IMR-90 (cell line): ENCODE measurements around the gene MON1A. TPM values are rescaled to one million over a fixed set of nuclear protein-coding genes. Genes with fewer than 3 reads are reported as not detected.

Experiments
- ATAC-seq: fragments of 200-7000 bp; cut with Tn5 transposase; 2 replicates; pipeline ENCODE4 v1.9.1; 2020; ENCODE audit warnings: low read depth, mild to moderate bottlenecking, moderate library complexity
- BruUV-seq: library from RNA; stranded (reverse); fragments of 400-500 nt; replicated peaks from 2 replicates; lab custom pipeline; 2021; lab: Mats Ljungman, UMichigan
- CTCF ChIA-PET: fragments of 300-600 bp; formaldehyde crosslinking; extraction: SDS; loops from one replicate; lab custom pipeline; 2021; ENCODE audit warnings: antibody characterized with exemption; lab: Yijun Ruan, JAX
- POLR2A ChIA-PET: fragments of 300-600 bp; sonication (Branson Sonifier 250); formaldehyde crosslinking; loops from one replicate; lab custom pipeline; 2022; ENCODE audit warnings: antibody characterized with exemption; ENCODE audit not compliant: unreplicated experiment; lab: Charles Lee
- DNase-seq: peaks from one replicate; pipeline ENCODE4 v3.0.0; 2013
- H2AFZ ChIP-seq: replicated peaks from 2 replicates; pipeline ENCODE3; 2013; ENCODE audit warnings: low read length, mild to moderate bottlenecking; ENCODE audit not compliant: poor library complexity
- H2AK5ac ChIP-seq: 2 replicates; pipeline ENCODE4 v1.6.1; 2013; ENCODE audit warnings: low read depth, low read length, inconsistent platforms
- H2AK9ac ChIP-seq: replicated peaks from 2 replicates; pipeline ENCODE3; 2013; ENCODE audit warnings: mild to moderate bottlenecking, low read depth, low read length, moderate library complexity; ENCODE audit not compliant: poor library complexity
- H2BK120ac ChIP-seq: 2 replicates; pipeline ENCODE4 v1.6.1; 2013; ENCODE audit warnings: low read depth, low read length, inconsistent platforms
- H2BK15ac ChIP-seq: 3 replicates; pipeline ENCODE4 v1.6.1; 2013; ENCODE audit warnings: low read depth, low read length, inconsistent platforms
- H2BK20ac ChIP-seq: 2 replicates; pipeline ENCODE4 v1.6.1; 2013; ENCODE audit warnings: low read depth, mild to moderate bottlenecking, inconsistent platforms, low read length, moderate library complexity
- H2BK5ac ChIP-seq: 2 replicates; pipeline ENCODE4 v1.6.1; 2013; ENCODE audit warnings: mild to moderate bottlenecking, low read depth, low read length, inconsistent platforms; ENCODE audit not compliant: poor library complexity, severe bottlenecking
- H3K14ac ChIP-seq: replicated peaks from 2 replicates; pipeline ENCODE4 v1.6.1; 2013; ENCODE audit warnings: low read depth, low read length, inconsistent platforms
- H3K18ac ChIP-seq: 2 replicates; pipeline ENCODE4 v1.6.1; 2013; ENCODE audit warnings: low read depth, low read length, control low read depth
- H3K23ac ChIP-seq: 2 replicates; pipeline ENCODE4 v1.6.1; 2013; ENCODE audit warnings: low read depth, low read length, inconsistent platforms
- H3K27ac ChIP-seq: 2 replicates; pipeline ENCODE4 v1.5.1; 2013; ENCODE audit warnings: mild to moderate bottlenecking, control low read depth, low read length; ENCODE audit not compliant: insufficient read depth
- H3K27me3 ChIP-seq: 2 replicates; pipeline ENCODE4 v1.6.1; 2013; ENCODE audit warnings: low read length; ENCODE audit not compliant: control insufficient read depth, insufficient read depth
- H3K36me3 ChIP-seq: 2 replicates; pipeline ENCODE4 v1.6.1; 2013; ENCODE audit warnings: low read length, mixed read lengths; ENCODE audit not compliant: control insufficient read depth, insufficient read depth
- H3K4ac ChIP-seq: 2 replicates; pipeline ENCODE4 v1.6.1; 2013; ENCODE audit warnings: low read depth, low read length, inconsistent platforms
- H3K4me1 ChIP-seq: 2 replicates; pipeline ENCODE4 v1.6.1; 2013; ENCODE audit warnings: low read length, mixed read lengths; ENCODE audit not compliant: control insufficient read depth, insufficient read depth
- H3K4me2 ChIP-seq: 2 replicates; pipeline ENCODE4 v1.6.1; 2013; ENCODE audit warnings: low read depth, mild to moderate bottlenecking, control low read depth, low read length, moderate library complexity
- H3K4me3 ChIP-seq: 2 replicates; pipeline ENCODE4 v1.5.1; 2013; ENCODE audit warnings: low read depth, mild to moderate bottlenecking, control low read depth, low read length, moderate library complexity; ENCODE audit not compliant: insufficient read depth
- H3K56ac ChIP-seq: 2 replicates; pipeline ENCODE4 v1.6.1; 2013; ENCODE audit warnings: low read length, inconsistent platforms; ENCODE audit not compliant: insufficient read depth; ENCODE audit errors: extremely low read depth
- H3K79me1 ChIP-seq, 2 experiments: 2 replicates each; pipeline ENCODE4 v1.6.1; 2013; ENCODE audit warnings: low read length in 2 of 2, inconsistent platforms in 1 of 2, low read depth in 1 of 2
- H3K9ac ChIP-seq: 2 replicates; pipeline ENCODE4 v1.6.1; 2013; ENCODE audit warnings: low read depth, low read length, control low read depth
- H3K9me1 ChIP-seq: 2 replicates; pipeline ENCODE4 v1.6.1; 2013; ENCODE audit warnings: low read length, inconsistent platforms; ENCODE audit not compliant: insufficient read depth
- H3K9me3 ChIP-seq: 2 replicates; pipeline ENCODE4 v1.6.1; 2013; ENCODE audit warnings: low read length; ENCODE audit not compliant: control insufficient read depth, insufficient read depth
- H4K20me1 ChIP-seq: 2 replicates; pipeline ENCODE4 v1.6.1; 2013; ENCODE audit warnings: low read length, inconsistent platforms; ENCODE audit not compliant: insufficient read depth
- H4K5ac ChIP-seq: 2 replicates; pipeline ENCODE4 v1.6.1; 2013; ENCODE audit warnings: mild to moderate bottlenecking, low read depth, low read length, control low read depth
- H4K8ac ChIP-seq, 2 experiments: 2 replicates each; pipeline ENCODE4 v1.6.1; 2013; ENCODE audit warnings: low read depth in 2 of 2, low read length in 2 of 2, control low read depth in 1 of 2, inconsistent platforms in 1 of 2
- H4K91ac ChIP-seq: 2 replicates; pipeline ENCODE4 v1.6.1; 2013; ENCODE audit warnings: low read depth, low read length, inconsistent platforms; ENCODE audit not compliant: insufficient read depth
- BHLHE40 ChIP-seq: fragments of 150-350 bp; IDR thresholded peaks from 2 replicates; pipeline ENCODE4 v1.6.1; 2016; ENCODE audit warnings: mild to moderate bottlenecking, low read depth, low read length
- SMC3 ChIP-seq: fragments of 150-350 bp; IDR thresholded peaks from 2 replicates; pipeline ENCODE4 v1.6.1; 2016; ENCODE audit warnings: low read depth, mild to moderate bottlenecking, antibody characterized with exemption, low read length, moderate library complexity
- WGBS, 2 experiments: methylation state at CpG; one replicate each; pipeline versions ENCODE4 v1.1.5 to v1.1.7; 2013; ENCODE audit warnings: missing lambda C conversion rate in 2 of 2; ENCODE audit not compliant: insufficient read length in 1 of 2; ENCODE audit errors: extremely low coverage in 2 of 2; 5-methylcytosine and 5-hydroxymethylcytosine counted together
- dilution Hi-C: fragments of 300-500 bp; cut with HindIII; formaldehyde crosslinking; loops from one replicate; pipeline ENCODE4 v1.14.3; 2018; ENCODE audit warnings: low sequenced_read_pairs; ENCODE audit not compliant: unreplicated experiment
- in situ Hi-C: fragments of 300-500 bp; cut with MboI; formaldehyde crosslinking; loops from 3 replicates; pipeline ENCODE4 v1.14.3; 2019; ENCODE audit warnings: low sequenced_read_pairs, inconsistent platforms, mixed read lengths
- intact Hi-C: fragments of 100-400 bp; cut with micrococcal nuclease; formaldehyde crosslinking; loops from 2 replicates; pipeline ENCODE4 v1.10.0; 2022
- polyA plus RNA-seq, 3 experiments: library from polyadenylated mRNA; depleted of rRNA; stranded (reverse); fragments of >200 nt; gene quantifications; 2 replicates each; pipeline ENCODE4 v1.2.3, GENCODE V29; 2012; ENCODE audit warnings: low replicate concordance in 1 of 3
- total RNA-seq: library from RNA; depleted of rRNA; stranded (reverse); fragments of >200 nt; gene quantifications from 2 replicates; pipeline ENCODE4 v1.2.3, GENCODE V29; 2012

The MON1A gene
- total and polyA plus RNA-seq, 2 of the 4 experiments (the other 2 are of a cell fraction) = 8.2 to 13.5 TPM

DNA sequence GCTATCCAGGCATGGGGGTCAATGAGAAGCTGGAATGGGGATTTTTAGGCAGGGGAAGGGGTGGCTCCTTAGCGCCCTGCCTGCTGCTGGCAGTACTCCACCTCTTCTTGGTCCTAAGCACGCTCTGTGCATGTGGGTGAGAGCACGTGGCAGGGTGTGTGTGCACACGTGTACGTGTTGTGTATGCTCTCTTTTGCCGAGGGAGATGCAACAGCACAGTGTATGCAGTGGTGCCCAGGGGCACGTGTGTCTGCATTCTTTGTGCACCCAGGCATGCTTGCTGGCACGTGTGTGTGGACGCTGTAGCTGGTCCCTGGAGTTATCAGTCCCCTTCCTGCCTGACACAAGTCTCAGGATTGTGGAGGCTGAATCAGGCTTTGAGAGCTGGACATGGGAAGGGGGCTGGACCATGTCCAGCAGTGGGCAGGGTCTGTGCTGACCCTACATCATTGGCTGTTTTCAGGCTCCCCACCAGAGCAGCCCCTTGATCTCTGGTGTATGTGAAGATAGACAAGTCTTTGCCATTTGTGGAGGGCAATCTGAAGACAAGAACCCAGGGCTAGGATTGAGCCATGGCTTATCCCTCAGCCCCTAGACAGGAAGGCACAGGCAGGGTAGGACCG is 58.0 kb downstream of the MON1A start:
- no peak overlapping the region for H3K4me3 ChIP-seq
- ATAC-seq (no peak), DNase-seq (no peak)
- H3K27ac ChIP-seq = no peak overlapping the region
- H3K9ac ChIP-seq = no peak overlapping the region
- H3K9me1 ChIP-seq = no peaks in the 10 kb centered on the region
- no peak overlapping the region for H4K5ac ChIP-seq
- ChIA-PET POLR2A (no interaction called here), CTCF (no interaction called here)
- BruUV-seq = no TSS peak
- H3K18ac ChIP-seq = no peak overlapping the region
- H2BK120ac ChIP-seq = no peak overlapping the region
- no peak overlapping the region for H2AK5ac ChIP-seq
- no peak overlapping the region for H3K14ac ChIP-seq
- H2AFZ ChIP-seq = no peak overlapping the region
- no peaks in the 10 kb centered on the region for H3K4me1 ChIP-seq
- H2BK20ac ChIP-seq = no peak overlapping the region
- no peak overlapping the region for H2BK5ac ChIP-seq
- no peak overlapping the region for H4K8ac ChIP-seq
- no peak overlapping the region for H2BK15ac ChIP-seq
- no peak overlapping the region for H4K91ac ChIP-seq
- H3K79me1 ChIP-seq = no peaks in the 10 kb centered on the region
- 53% methylated on average over 5 of the region's 10 CpGs; no CpG with 5 or more reads in 1 of the 2 experiments for WGBS, 2 experiments
- intact Hi-C loops = no loop called here
- no peaks in the 10 kb centered on the region for H4K20me1 ChIP-seq
- dilution Hi-C loops = no loop called here
- TF ChIP-seq BHLHE40 (peak; percentile 62), SMC3 (no peak)
- in situ Hi-C loops = no loop called here
- H3K4me2 ChIP-seq = no peak overlapping the region
- no peak overlapping the region for H3K4ac ChIP-seq
- no peaks in the 10 kb centered on the region for H3K9me3 ChIP-seq
- no peak overlapping the region for H3K56ac ChIP-seq
- H2AK9ac ChIP-seq = peak overlapping the region; percentile 63
- H3K27me3 ChIP-seq = peaks cover 78% of the 10 kb centered on the region
- no peaks in the 10 kb centered on the region for H3K36me3 ChIP-seq
- no peak overlapping the region for H3K23ac ChIP-seq
